Chondrocyte (in vitro differentiated cells): ENCODE measurements around the gene LRRC15. TPM values are rescaled to one million over a fixed set of nuclear protein-coding genes. Genes with fewer than 3 reads are reported as not detected.

Experiments used
- DNase-seq: peaks from one replicate; pipeline ENCODE4 v3.0.0; 2021; ENCODE audit warnings: mixed read lengths, low spot score
- H3K27ac Mint-ChIP-seq: one replicate; pipeline ENCODE4 v1.8.0; 2021; ENCODE audit warnings: mild to moderate bottlenecking, moderate library complexity, mixed read lengths; ENCODE audit not compliant: unreplicated experiment
- H3K27me3 Mint-ChIP-seq: 2 replicates; pipeline ENCODE4 v1.8.0; 2021; ENCODE audit warnings: low read depth, mixed read lengths
- H3K36me3 Mint-ChIP-seq: 2 replicates; pipeline ENCODE4 v1.8.0; 2021; ENCODE audit warnings: low read depth, mixed read lengths
- H3K4me1 Mint-ChIP-seq: 2 replicates; pipeline ENCODE4 v1.8.0; 2021; ENCODE audit warnings: low read depth, mild to moderate bottlenecking, mixed read lengths
- H3K4me3 Mint-ChIP-seq: one replicate; pipeline ENCODE4 v1.8.0; 2021; ENCODE audit warnings: mild to moderate bottlenecking, moderate library complexity, mixed read lengths; ENCODE audit not compliant: unreplicated experiment
- H3K9me3 Mint-ChIP-seq: 2 replicates; pipeline ENCODE4 v1.8.0; 2021; ENCODE audit warnings: low read depth, mixed read lengths
- long read RNA-seq: library from polyadenylated mRNA; stranded (forward); transcript quantifications from one replicate; pipeline ENCODE4 v2.0.0, GENCODE V29; 2021
- total RNA-seq: library from RNA; stranded (reverse); gene quantifications from 3 replicates; pipeline ENCODE4 v1.2.1, GENCODE V29; 2021
- TF ChIP-seq, protein P1 (sequence below): fragments of 200-600 bp; sonication (generic); IDR thresholded peaks from 2 replicates; pipeline ENCODE4 v1.5.0; 2021; ENCODE audit warnings: antibody characterized with exemption, mild to moderate bottlenecking, moderate library complexity

The LRRC15 gene
- 0.18 to 1.7 TPM (median 0.22 TPM) in 3 replicates for total RNA-seq
- long read RNA-seq: 0 reads

DNA sequence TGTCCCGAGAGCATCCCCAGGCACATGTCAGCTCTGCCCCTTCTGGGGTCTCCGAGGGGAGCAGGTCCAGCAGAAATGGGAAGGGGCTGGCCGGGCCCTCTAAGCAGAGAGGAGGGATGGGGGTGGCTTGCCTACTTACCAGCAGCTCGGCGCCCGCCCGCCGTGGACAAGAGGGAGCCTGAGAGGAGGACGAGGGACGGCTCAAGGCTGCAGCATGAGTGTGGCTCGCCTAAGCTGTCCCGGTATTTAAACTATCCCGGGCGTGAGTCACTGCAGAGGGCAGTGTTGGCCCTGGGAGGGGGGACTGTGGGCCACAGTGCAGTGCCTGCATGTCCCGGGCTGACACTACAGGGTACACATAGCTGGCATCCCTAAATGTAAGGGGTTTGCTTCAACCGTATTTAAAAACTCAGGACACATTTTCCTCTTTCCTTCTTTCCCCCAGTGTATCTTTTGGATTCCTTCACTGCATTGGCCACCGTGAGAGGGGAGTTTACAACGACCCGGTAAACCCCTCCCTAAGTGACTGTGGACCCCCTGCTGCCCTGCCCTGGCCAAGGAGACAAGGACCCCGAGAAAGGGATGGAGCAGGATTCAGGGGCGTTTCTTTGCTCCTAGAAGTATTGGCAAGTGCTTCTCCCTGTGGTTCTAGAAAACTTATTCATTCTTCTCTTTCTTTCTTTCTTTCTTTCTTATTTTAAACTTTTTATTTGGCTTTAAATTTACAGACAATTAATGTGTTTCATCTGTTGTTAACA, at the start of gene LRRC15:
TSS of gene LRRC15 (minus strand) at position 222 of the 758 bp plus-strand sequence. CDS start 8,700 bp downstream, outside the sequence.
- TF ChIP-seq, protein P1, sequence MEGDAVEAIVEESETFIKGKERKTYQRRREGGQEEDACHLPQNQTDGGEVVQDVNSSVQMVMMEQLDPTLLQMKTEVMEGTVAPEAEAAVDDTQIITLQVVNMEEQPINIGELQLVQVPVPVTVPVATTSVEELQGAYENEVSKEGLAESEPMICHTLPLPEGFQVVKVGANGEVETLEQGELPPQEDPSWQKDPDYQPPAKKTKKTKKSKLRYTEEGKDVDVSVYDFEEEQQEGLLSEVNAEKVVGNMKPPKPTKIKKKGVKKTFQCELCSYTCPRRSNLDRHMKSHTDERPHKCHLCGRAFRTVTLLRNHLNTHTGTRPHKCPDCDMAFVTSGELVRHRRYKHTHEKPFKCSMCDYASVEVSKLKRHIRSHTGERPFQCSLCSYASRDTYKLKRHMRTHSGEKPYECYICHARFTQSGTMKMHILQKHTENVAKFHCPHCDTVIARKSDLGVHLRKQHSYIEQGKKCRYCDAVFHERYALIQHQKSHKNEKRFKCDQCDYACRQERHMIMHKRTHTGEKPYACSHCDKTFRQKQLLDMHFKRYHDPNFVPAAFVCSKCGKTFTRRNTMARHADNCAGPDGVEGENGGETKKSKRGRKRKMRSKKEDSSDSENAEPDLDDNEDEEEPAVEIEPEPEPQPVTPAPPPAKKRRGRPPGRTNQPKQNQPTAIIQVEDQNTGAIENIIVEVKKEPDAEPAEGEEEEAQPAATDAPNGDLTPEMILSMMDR: peak; percentile 48
- Mint-ChIP-seq H3K9me3 (no peaks in the 10 kb centered on the region), H3K27me3 (peaks cover 25% of the 10 kb centered on the region), H3K4me3 (no peak within 1 kb of the TSS), H3K4me1 (peaks cover 29% of the 10 kb centered on the region), H3K27ac (no peak within 1 kb of the TSS), H3K36me3 (no peaks in the 10 kb centered on the region)
- DNase-seq: peak; percentile 93

DNA sequence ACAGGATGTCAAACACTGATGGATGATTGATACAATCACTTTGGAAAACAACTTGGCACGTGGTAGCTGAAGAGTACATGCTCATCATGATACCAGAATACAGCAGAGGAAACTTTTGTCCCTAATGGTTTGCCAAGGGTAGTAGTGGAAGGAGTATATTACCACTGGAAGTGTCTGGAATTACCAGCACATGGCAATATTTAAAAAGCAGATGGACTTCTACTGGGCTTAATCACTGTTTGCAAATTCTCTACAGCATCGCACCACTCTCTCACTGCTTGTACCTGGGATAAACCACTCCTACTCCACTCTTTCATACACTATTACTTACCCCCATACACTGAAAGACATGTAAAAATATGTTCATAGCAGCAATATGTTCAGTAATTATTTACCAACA, 49.1 kb upstream of the LRRC15 start:
- TF ChIP-seq, protein P1: no peak
- H3K9me3 Mint-ChIP-seq: no peaks in the 10 kb centered on the region
- H3K4me3 Mint-ChIP-seq: no peak overlapping the region
- DNase-seq: no peak
- H3K4me1 Mint-ChIP-seq: peaks cover 11% of the 10 kb centered on the region
- no peaks in the 10 kb centered on the region for H3K27me3 Mint-ChIP-seq
- H3K27ac Mint-ChIP-seq: no peak overlapping the region
- peaks cover 19% of the 10 kb centered on the region for H3K36me3 Mint-ChIP-seq

DNA sequence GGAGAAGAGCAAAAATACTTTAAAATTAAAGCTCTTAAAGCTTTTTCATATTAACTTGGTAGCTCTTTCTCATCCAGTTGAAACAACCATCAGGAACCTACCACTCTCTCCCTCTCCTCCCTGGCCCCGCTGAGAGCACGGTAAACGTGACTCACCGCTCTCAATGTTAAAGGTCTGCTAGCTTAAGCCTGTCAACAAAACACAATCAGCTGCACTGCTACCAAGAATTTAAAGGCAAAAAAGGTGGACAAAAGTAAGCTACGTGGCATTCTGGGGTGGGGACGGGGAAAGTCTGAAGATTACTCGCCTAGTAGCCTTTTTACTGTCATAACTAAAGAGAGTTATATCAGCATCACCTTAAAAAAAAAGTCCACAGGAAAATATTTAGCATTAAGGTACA, 37.9 kb upstream of the LRRC15 start:
- TF ChIP-seq, protein P1: no peak
- Mint-ChIP-seq H3K27ac (no peak overlapping the region), H3K4me3 (no peak overlapping the region), H3K27me3 (no peaks in the 10 kb centered on the region), H3K9me3 (no peaks in the 10 kb centered on the region), H3K36me3 (peaks cover 10% of the 10 kb centered on the region), H3K4me1 (peaks cover 5% of the 10 kb centered on the region)
- DNase-seq: no peak

DNA sequence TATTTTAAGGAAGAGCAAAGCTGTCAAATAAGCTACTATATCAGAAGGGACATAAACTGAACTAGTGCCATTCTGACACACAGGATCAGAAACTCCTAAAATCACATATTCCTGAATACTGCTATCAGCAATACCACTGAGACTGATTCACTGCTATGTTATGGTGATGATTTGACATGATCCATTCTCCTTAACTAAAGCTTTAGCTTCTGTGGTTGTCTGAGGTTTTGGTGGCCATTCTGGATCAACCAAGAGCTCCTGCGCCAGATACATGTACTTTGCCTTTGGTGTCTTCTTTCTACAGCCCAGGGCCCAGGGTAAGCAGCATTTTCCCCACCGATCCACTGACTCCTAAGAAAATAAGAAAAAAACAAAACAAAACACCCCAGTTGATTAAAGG, 36.2 kb upstream of the LRRC15 start:
- Mint-ChIP-seq H3K27me3 (no peaks in the 10 kb centered on the region), H3K9me3 (no peaks in the 10 kb centered on the region), H3K27ac (no peak overlapping the region), H3K4me1 (peaks cover 5% of the 10 kb centered on the region), H3K4me3 (no peak overlapping the region), H3K36me3 (peaks cover 6% of the 10 kb centered on the region)
- TF ChIP-seq, protein P1: no peak
- DNase-seq: no peak

DNA sequence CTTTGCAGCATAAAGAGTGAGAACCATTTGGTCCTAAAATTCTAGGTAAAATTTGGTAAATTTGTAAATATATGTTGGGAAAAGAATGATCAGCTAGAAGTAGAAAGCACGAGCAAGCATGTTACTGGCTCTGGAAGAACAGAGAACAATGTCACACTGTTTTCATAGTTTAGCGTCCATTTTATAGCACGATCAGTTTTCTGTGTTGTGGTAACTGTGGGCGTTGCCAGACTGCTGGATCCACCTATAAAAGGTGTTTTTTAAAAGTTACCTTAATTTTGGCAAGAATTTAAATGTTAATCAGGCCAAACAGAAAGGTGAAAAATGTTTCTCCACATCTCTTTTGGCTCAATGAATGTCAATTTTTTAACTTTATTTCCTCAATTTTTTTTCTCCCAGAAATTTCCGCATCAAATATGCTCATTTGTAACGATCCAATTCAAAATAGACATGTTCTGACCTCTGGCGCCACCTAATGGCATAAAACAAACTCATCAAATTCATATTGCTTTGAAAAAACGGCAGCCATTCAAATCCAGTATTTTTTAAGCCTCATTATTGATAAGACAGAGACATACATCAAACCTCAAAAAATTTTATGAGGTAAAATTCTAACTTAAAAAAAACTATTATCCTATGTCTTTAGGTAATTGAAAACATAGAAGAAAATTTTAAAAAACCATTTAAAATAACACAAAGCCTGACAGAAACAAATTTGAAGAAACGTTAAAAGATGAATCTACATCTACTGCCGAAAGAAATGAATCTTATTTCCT, 35.0 kb upstream of the LRRC15 start:
- peaks cover 6% of the 10 kb centered on the region for H3K36me3 Mint-ChIP-seq
- no peaks in the 10 kb centered on the region for H3K27me3 Mint-ChIP-seq
- H3K4me3 Mint-ChIP-seq: no peak overlapping the region
- TF ChIP-seq, protein P1: peak; percentile 92
- no peak overlapping the region for H3K27ac Mint-ChIP-seq
- H3K9me3 Mint-ChIP-seq: no peaks in the 10 kb centered on the region
- peaks cover 5% of the 10 kb centered on the region for H3K4me1 Mint-ChIP-seq
- no peak for DNase-seq
